Stimulated activated CD8-positive, alpha-beta memory T cell treated with anti-CD3 and anti-CD28 coated beads, Interleukin-15, amount 100 ng/mL, for 1 hour (primary cell): ENCODE data around the gene MS4A18.
A peak's percentile ranks its signal among the peaks of the same experiment; 100 is the strongest.

ENCODE experiments used
- DNase-seq: peaks from one replicate; pipeline ENCODE4 v3.0.0-alpha.2; 2020; ENCODE audit warnings: low read depth

Gene MS4A18

DNA sequence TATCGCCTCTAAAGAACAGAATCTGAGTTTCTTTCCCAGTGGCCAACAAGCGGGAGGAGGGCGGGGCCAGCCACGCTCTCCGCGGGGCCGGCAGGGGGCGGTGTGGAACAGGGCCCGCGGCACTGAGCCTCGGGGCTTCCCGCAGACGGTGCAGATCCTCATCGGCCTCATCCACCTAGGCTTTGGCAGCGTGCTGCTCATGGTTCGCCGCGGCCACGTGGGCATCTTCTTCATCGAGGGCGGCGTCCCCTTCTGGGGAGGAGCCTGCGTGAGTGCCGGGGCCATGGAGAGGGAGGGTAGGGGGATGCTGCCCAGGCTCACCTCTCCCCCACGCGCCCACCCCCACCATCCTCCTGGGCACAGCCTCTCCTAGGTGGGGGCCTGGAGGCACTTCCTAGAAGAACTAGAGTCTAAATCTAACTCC, 42.9 kb downstream of the MS4A18 start:
- no peak for DNase-seq

GRCh38 chr11:60768202-60768601, 43.7 kb downstream of the MS4A18 start:
- DNase-seq, result no peak

DNA sequence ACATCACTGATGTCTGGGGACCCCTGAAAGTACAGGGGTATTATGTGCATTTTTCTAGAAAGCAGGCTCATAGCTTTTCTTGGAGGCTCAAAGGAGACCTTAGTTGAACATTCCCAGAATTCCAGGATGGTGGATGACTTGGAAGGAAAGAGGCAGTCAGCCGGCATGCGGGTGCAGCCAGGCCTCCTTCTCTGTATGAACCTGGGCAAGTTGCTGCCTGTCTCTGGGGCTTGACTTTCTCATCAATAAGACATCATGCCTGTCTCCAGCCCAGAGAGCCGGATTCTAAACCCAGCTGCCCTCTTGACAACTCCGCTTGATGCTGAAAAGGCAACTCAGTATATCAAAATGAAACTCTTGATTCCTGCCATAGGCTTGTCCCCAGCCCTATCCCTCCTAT, 44.8 kb downstream of the MS4A18 start:
- DNase-seq, result no peak

DNA sequence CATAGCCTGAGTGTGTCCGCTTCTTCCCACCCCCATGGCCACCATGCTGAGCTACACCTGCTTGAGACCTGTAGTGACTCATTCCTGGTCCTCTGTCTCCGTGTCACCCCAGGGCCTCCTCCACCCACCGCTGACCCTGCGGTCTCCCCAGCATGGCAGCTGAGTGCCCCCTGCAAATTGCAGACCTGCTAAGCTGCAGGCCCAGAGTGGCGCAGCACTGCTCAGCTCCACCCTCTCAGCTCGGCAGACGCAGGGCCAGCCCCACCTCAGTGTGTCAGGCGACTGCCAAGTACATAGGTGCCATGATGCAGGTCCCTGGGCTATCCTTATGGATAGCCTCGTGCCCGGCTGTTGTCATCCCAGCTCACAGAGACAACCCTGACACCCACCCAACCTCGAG, 45.3 kb downstream of the MS4A18 start:
- DNase-seq, result no peak

DNA sequence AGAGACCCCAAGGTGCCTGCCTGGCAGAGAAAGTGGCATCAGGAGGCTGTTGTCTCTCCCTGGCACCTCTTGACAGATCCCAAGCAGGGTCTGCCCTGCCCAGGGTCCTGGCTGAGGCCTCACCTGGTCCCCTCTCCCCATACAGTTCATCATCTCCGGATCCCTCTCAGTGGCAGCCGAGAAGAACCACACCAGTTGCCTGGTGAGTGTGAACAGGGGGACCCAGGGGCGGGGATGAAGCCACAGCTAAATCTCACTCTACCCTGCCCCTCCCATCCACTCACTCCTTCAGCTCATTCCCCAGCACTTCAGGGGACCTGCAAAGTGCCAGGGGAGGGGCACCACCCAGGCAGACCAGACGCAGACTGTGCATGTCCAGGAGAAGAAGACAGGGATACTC, 46.6 kb downstream of the MS4A18 start:
- no peak for DNase-seq

- no peak for DNase-seq
Observed at GRCh38 chr11:60771879-60772525, 47.5 kb downstream of the MS4A18 start.

GRCh38 chr11:60772666-60773065, 48.1 kb downstream of the MS4A18 start:
- DNase-seq, result no peak

GRCh38 chr11:60774726-60775125, 50.2 kb downstream of the MS4A18 start:
- no peak for DNase-seq

- DNase-seq, result peak; percentile 75
Observed at GRCh38 chr11:60775420-60775961, 51.0 kb downstream of the MS4A18 start.

DNA sequence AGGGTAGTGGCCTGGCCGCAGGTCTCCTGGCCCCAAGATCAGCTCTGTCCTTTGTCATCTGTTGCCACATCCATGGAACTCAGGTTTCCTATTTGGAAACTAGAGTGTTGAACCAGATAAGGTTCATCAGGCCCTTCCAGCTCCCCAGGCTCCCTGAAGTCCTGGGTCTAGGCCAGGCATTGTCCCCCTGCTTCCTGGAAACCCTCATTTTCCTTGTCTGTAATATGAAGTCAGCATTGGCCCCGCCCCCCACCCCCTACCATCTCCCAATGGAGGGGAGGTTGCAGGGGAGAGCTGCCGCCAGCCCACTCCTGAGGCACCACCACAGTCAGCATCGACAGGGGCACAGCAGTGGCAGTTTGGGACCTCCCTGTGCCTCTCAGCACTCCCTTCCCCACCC, 51.6 kb downstream of the MS4A18 start:
- DNase-seq, result no peak

DNA sequence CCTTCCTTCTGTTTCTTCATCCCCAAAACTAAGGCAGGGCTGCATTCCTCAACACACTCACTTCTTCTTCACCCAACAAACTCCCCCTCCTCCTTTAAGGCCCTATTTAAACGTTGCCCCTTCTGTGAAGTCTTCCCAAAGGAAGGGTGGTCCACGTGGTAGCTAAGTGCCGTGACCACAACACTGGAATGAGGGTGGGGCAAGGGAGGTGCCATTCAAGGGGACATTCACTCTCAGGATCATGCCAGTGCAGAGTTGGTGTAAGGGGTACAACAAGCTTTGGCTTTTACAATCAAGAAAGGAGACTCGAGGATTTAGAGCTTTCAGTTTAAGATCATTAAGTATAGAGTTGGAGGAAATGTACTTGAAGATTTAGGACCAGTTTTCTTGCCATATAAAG, 52.6 kb downstream of the MS4A18 start:
- DNase-seq, result no peak

DNA sequence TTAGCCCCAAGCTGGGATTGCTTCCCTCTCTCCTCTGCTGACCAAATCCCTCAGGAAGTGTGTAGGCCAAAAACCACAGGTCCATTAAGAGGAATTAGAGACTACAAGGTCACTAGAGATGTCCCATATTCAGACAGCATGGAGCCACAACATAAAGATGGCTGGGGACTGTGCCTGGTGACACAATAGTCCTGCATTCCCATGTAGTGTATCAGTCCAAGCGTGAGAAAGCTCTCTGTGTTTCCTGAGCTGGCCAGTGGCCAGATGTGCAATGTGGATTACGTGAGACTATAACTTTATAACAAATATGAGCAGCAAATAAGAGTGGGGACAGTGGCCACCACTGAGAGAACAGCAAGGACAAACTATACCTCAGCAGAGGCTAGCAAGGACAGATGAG, 53.1 kb downstream of the MS4A18 start:
- no peak for DNase-seq

DNA sequence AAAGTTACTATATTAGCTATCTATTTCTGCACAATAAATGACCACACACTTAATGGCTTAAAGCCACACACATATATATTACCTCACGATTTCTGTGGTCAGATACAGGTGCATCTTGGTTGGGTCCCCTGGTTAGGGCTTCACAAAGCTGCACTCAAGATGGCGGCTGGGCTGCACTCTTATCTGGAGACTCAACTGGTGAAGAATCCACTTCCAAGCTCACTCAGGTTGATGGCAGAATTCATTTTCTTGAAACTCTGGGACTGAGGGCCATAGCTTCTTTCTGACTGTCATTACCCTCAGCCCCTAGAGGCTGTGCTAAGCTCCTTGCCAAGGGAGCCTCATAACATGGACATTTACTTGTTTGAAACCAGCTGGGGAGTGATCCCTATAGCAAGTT, 55.5 kb downstream of the MS4A18 start:
- no peak for DNase-seq

DNA sequence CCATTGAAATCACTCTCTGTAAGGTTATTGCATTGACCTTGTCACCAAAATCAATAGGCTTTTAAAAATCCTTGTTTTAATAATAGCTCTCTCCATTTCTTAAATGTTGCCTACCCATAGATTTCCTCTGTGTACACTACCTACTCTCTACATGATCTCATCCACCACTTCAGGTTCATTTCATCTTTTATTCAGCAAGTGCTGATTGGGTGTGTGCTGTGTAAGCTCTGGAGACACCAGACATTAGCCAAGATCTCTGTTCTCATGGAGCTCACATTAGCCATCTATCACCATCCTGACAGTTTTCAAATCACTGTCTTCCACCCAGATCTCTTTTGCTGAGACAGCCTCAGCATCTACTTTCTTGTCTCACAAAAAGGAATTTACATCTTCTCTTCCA, 56.3 kb downstream of the MS4A18 start:
- no peak for DNase-seq

GRCh38 chr11:60781286-60781980, 56.9 kb downstream of the MS4A18 start:
- DNase-seq, result no peak

DNA sequence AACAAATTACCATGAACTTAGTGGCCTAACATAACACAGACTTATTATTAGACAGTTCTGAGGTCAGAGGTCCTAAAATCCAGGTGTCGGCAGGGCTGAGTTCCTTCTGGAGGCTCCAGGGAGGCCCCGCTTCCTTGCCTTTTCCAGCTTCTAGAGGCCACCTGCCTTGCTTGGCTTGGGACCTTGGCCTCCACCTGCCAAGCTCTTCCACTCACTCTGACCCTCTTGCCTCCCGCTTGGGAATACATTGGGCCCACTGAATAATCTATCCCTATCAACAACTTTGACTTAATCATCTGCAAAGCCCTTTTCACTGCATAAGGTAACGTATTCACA, 57.4 kb downstream of the MS4A18 start:
- no peak for DNase-seq

- DNase-seq, result no peak
Observed at GRCh38 chr11:60782393-60783140, 58.0 kb downstream of the MS4A18 start.

DNA sequence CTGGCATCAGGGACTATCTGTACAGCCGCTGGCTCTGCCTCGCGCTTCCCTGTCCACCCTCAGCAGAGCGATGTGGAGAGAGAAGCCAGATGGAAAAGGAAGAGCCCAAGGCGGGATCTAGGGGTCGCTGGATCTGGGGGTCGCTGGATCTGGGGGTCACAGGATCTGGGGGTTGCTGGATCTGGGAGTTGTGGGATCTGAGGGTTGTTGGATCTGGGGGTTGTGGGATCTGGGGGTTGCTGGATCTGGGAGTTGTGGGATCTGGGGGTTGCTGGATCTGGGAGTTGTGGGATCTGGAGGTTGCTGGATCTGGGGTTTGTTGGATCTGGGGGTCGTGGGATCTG, 58.6 kb downstream of the MS4A18 start:
- no peak for DNase-seq

DNA sequence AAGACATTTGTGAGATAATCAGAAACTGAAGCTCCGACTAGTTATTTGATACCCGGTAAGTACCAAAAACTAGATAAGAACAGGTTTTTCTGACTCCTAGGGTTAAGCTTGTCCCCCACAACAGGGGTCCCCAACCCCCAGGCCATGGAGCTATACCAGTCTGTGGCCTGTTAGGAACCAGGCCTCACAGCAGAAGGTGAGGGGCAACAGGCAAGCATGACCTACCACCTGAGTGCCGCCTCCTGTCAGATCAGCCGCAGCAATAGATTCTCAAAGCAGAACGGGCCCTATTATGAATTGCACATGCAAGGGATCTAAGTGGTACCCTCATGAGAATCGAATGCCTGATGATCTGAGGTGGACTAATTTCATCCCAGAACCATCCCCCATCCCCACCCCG, 59.4 kb downstream of the MS4A18 start:
- no peak for DNase-seq

GRCh38 chr11:60785136-60785535, 60.6 kb downstream of the MS4A18 start, which contains the start of gene MS4A10:
MS4A10 (plus strand) TSS chr11:60785333; CDS start chr11:60790336, 5,003 bp downstream.
- no peak for DNase-seq

- DNase-seq, result no peak
Observed at GRCh38 chr11:60785806-60786361, 61.4 kb downstream of the MS4A18 start.

- no peak for DNase-seq
Observed at GRCh38 chr11:60786811-60787567, 62.5 kb downstream of the MS4A18 start.
